Measurements from ENCODE around the gene MEGF10.

The MEGF10 gene

GRCh38 chr5:127506616-127507015 is 216.0 kb downstream of the MEGF10 start:
- H3K27ac ChIP-seq, result no peak overlapping the region
- no peak for TF ChIP-seq CTCF (conservative IDR thresholded peaks at IDR 0.05)

GRCh38 chr5:127508644-127509373 is 218.2 kb downstream of the MEGF10 start:
- no peak overlapping the region for H3K27ac ChIP-seq
- no peak for TF ChIP-seq CTCF (conservative IDR thresholded peaks at IDR 0.05)
